DOHH2 (cell line): ENCODE data around the gene LRRFIP2.

Experiments used
- CTCF ChIP-seq: fragments of 200-600 bp; sonication (generic); IDR thresholded peaks from one replicate; pipeline ENCODE4 v1.5.1; 2014; ENCODE audit warnings: antibody characterized with exemption, mild to moderate bottlenecking, low read depth, low read length; ENCODE audit not compliant: poor library complexity, severe bottlenecking
- EZH2phosphoT487 ChIP-seq: fragments of 200-600 bp; sonication (generic); IDR thresholded peaks from 2 replicates; pipeline ENCODE4 v1.6.1; 2017; ENCODE audit warnings: borderline replicate concordance, mild to moderate bottlenecking, antibody characterized with exemption, low read length, moderate library complexity, mixed read lengths

GRCh38 chr3:37067577-37067976, 106.8 kb downstream of the LRRFIP2 start:
- TF ChIP-seq CTCF (no peak), EZH2phosphoT487 (no peak)
